Caco-2 (cell line): ENCODE data around the gene STPG3. TPM values are rescaled to one million over a fixed set of nuclear protein-coding genes. Genes with fewer than 3 reads are reported as not detected.

Source experiments
- BruUV-seq: library from RNA; stranded (reverse); fragments of 400-500 nt; replicated peaks from 2 replicates; lab custom pipeline; 2021; lab: Mats Ljungman, UMichigan
- CTCF ChIA-PET: fragments of 300-600 bp; sonication (Branson Sonifier 250); formaldehyde crosslinking; loops from one replicate; lab custom pipeline; 2022; ENCODE audit warnings: antibody characterized with exemption; lab: Charles Lee
- POLR2A ChIA-PET: fragments of 300-600 bp; sonication (Branson Sonifier 250); formaldehyde crosslinking; loops from one replicate; lab custom pipeline; 2022; ENCODE audit warnings: antibody characterized with exemption; lab: Charles Lee
- DNase-seq, 2 experiments: peaks; one replicate each; pipeline versions ENCODE4 v3.0.0 to v3.0.0-alpha.2; 2020 to 2022
- H3K27me3 ChIP-seq: replicated peaks from 2 replicates; pipeline ENCODE4 v1.6.0; 2011; ENCODE audit warnings: low read length; ENCODE audit not compliant: control insufficient read depth, insufficient read depth
- H3K36me3 ChIP-seq: 2 replicates; pipeline ENCODE4 v1.5.1; 2011; ENCODE audit warnings: low read length; ENCODE audit not compliant: control insufficient read depth, insufficient read depth
- H3K4me1 ChIP-seq: fragments of 250-450 bp; sonication (Bioruptor Pico); 2 replicates; pipeline ENCODE4 v1.5.1; 2020; ENCODE audit warnings: mild to moderate bottlenecking
- H3K4me3 ChIP-seq: 2 replicates; pipeline ENCODE4 v1.5.1; 2011; ENCODE audit warnings: low read depth, mild to moderate bottlenecking, control low read depth, low read length
- H3K9me3 ChIP-seq: fragments of 250-450 bp; sonication (Bioruptor Pico); 2 replicates; pipeline ENCODE4 v1.5.1; 2020; ENCODE audit warnings: mild to moderate bottlenecking, moderate library complexity
- H3K27ac Mint-ChIP-seq: one replicate; pipeline ENCODE4 v1.8.0; 2022; ENCODE audit warnings: mixed read lengths; ENCODE audit not compliant: unreplicated experiment
- H3K27me3 Mint-ChIP-seq: one replicate; pipeline ENCODE4 v1.8.0; 2022; ENCODE audit warnings: mixed read lengths; ENCODE audit not compliant: insufficient read depth, unreplicated experiment
- H3K36me3 Mint-ChIP-seq: one replicate; pipeline ENCODE4 v1.8.0; 2022; ENCODE audit warnings: mild to moderate bottlenecking, mixed read lengths; ENCODE audit not compliant: insufficient read depth, unreplicated experiment
- H3K4me1 Mint-ChIP-seq: one replicate; pipeline ENCODE4 v1.8.0; 2022; ENCODE audit warnings: low read depth, mixed read lengths; ENCODE audit not compliant: unreplicated experiment
- H3K4me3 Mint-ChIP-seq: one replicate; pipeline ENCODE4 v1.8.0; 2022; ENCODE audit warnings: mild to moderate bottlenecking, moderate library complexity, mixed read lengths; ENCODE audit not compliant: unreplicated experiment
- H3K9me3 Mint-ChIP-seq: one replicate; pipeline ENCODE4 v1.8.0; 2022; ENCODE audit warnings: mixed read lengths; ENCODE audit not compliant: unreplicated experiment
- intact Hi-C: fragments of 100-400 bp; cut with micrococcal nuclease; formaldehyde crosslinking; loops from one replicate; pipeline ENCODE4 v1.10.0; 2022; ENCODE audit not compliant: unreplicated experiment
- total RNA-seq: library from RNA; stranded (reverse); gene quantifications from 2 replicates; pipeline ENCODE4 v1.2.3, GENCODE V29; 2022
- TF ChIP-seq, protein P1 (sequence below), 2 experiments: fragments of 200-600 bp in 1 of 2; IDR thresholded peaks; 1 replicate in 1 of 2; 2 replicates in 1 of 2; pipeline versions ENCODE4 v1.5.1 to v1.8.0; 2011 to 2022; ENCODE audit warnings: antibody characterized with exemption in 1 of 2, control low read depth in 1 of 2, inconsistent platforms in 1 of 2, low read depth in 1 of 2, low read length in 1 of 2, mild to moderate bottlenecking in 1 of 2, moderate library complexity in 1 of 2; ENCODE audit not compliant: insufficient read depth in 1 of 2, severe bottlenecking in 1 of 2, unreplicated experiment in 1 of 2

Gene STPG3
- total RNA-seq, 1 experiment from 2014 or later, result not detected

DNA sequence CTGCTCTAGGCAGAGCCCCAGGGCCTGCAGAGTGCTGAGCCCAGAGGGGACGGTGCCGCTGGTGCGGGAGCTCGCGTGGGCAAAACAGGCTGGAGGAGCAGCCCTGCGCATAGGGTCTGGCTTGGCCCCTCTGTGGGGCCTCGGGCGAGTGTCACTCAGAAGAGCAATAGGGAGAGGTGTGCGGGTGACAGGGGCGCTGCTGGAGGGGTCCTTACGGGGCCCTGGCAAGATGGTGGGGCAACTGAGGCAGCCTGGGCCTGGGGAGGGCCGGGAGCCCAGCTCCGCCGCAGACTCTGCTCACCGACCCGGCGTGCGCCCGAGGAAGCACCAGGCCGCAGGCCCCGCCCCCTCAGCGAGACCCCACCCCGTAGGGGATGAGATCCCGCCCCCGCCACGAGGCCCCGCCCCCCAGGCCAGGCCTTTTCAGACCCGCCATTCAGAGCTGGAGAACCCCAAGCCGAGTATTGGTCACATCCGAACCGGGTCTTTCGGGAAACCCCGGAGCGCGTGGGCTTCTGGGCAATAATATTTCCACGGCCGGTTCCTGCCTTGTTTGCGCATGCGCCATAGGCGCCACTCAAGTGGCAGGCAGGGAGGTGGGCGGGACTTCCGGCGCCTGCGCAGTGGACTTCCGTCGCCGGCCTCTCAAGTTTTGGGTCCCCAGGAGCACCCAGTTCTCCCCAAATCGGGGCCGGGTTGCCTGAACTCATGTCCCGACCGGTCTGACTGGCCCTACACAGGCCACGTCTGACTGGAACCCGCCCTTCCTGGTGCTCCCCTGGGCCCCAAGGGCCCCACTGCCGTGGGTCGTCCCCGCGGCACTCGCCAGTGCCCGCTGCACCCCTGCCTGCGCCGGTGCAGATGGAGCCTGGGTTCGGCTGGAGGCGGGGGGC is 27.8 kb upstream of the STPG3 start:
- Histone ChIP-seq H3K27me3 (no peaks in the 10 kb centered on the region), H3K36me3 (no peaks in the 10 kb centered on the region), H3K4me1 (peaks cover 21% of the 10 kb centered on the region), H3K4me3 (peak overlapping the region; percentile 69), H3K9me3 (no peaks in the 10 kb centered on the region)
- intact Hi-C loops, result loop anchor here (2.0 kb wide), 1 partner anchor 17 kb away; the partner anchor contains the start of gene TUBB4B
- peak; percentile 97 to 99 for DNase-seq
- TF ChIP-seq, protein P1, sequence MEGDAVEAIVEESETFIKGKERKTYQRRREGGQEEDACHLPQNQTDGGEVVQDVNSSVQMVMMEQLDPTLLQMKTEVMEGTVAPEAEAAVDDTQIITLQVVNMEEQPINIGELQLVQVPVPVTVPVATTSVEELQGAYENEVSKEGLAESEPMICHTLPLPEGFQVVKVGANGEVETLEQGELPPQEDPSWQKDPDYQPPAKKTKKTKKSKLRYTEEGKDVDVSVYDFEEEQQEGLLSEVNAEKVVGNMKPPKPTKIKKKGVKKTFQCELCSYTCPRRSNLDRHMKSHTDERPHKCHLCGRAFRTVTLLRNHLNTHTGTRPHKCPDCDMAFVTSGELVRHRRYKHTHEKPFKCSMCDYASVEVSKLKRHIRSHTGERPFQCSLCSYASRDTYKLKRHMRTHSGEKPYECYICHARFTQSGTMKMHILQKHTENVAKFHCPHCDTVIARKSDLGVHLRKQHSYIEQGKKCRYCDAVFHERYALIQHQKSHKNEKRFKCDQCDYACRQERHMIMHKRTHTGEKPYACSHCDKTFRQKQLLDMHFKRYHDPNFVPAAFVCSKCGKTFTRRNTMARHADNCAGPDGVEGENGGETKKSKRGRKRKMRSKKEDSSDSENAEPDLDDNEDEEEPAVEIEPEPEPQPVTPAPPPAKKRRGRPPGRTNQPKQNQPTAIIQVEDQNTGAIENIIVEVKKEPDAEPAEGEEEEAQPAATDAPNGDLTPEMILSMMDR (IDR thresholded peaks at IDR 0.05; ENCODE audit: insufficient read depth in 1 of 2, low read depth in 1 of 2, low read length in 1 of 2, severe bottlenecking in 1 of 2, unreplicated experiment in 1 of 2), result no peak
- H3K36me3 Mint-ChIP-seq, result peaks cover 20% of the 10 kb centered on the region
- no peak overlapping the region for H3K27ac Mint-ChIP-seq
- BruUV-seq, result no TSS peak
- H3K4me3 Mint-ChIP-seq, result peak overlapping the region; percentile 85
- H3K4me1 Mint-ChIP-seq, result peaks cover 13% of the 10 kb centered on the region
- CTCF ChIA-PET, result interaction anchor here (0.6 to 2.5 kb wide), 15 partner anchors 10 to 337 kb away, joined by 3 to 27 read pairs (median 4); partner anchors contain the start of genes SAPCD2 and TUBB4B
- no peaks in the 10 kb centered on the region for H3K9me3 Mint-ChIP-seq
- POLR2A ChIA-PET, result interaction anchor here (0.6 to 3.3 kb wide), 9 partner anchors 8 to 212 kb away, joined by 3 to 27 read pairs (median 7); partner anchors contain the start of genes ANAPC2, NELFB, SLC34A3 and SSNA1
- H3K27me3 Mint-ChIP-seq, result no peaks in the 10 kb centered on the region

- H3K36me3 ChIP-seq, result no peaks in the 10 kb centered on the region
- H3K27me3 ChIP-seq, result no peaks in the 10 kb centered on the region
- CTCF ChIA-PET, result interaction anchor here (0.6 to 1.3 kb wide), 2 partner anchors 24 to 155 kb away, joined by 3 read pairs; partner anchors contain the start of genes SAPCD2 and TPRN
- H3K9me3 ChIP-seq, result no peaks in the 10 kb centered on the region
- no peaks in the 10 kb centered on the region for H3K27me3 Mint-ChIP-seq
- POLR2A ChIA-PET, result no interaction called here
- peak within 1 kb of the TSS; percentile 64 for H3K27ac Mint-ChIP-seq
- peak within 1 kb of the TSS; percentile 69 for H3K4me3 ChIP-seq
- TF ChIP-seq, protein P1 (IDR thresholded peaks at IDR 0.05; ENCODE audit: insufficient read depth in 1 of 2, low read depth in 1 of 2, low read length in 1 of 2, severe bottlenecking in 1 of 2, unreplicated experiment in 1 of 2), result no peak
- H3K36me3 Mint-ChIP-seq, result peaks cover 11% of the 10 kb centered on the region
- peaks cover 25% of the 10 kb centered on the region for H3K4me1 ChIP-seq
- peak within 1 kb of the TSS; percentile 85 for H3K4me3 Mint-ChIP-seq
- DNase-seq, result no peak
- intact Hi-C loops, result no loop called here
- no TSS peak for BruUV-seq
- H3K4me1 Mint-ChIP-seq, result peaks cover 13% of the 10 kb centered on the region
- H3K9me3 Mint-ChIP-seq, result no peaks in the 10 kb centered on the region
Observed at GRCh38 chr9:137224830-137225694, 26.0 kb upstream of the STPG3 start, which contains the start of gene CYSRT1. TSS of gene CYSRT1 (plus strand) at chr9:137225174. CDS start at chr9:137225622, 448 bp downstream.
